ENCODE data around the gene GLUL.
"Not testable (repeated sequence)": the region's sequence is repeated elsewhere in the genome, so short reads cannot be mapped to it uniquely, and the experiment has no call there.

Gene GLUL

GRCh38 chr1:182367926-182368325, 23.7 kb downstream of the GLUL start:
- DNase-seq: no peak

- no peak for DNase-seq
Measured at GRCh38 chr1:182366596-182366995, 25.0 kb downstream of the GLUL start.

- no peak for DNase-seq
Measured at GRCh38 chr1:182359645-182360044, 31.9 kb downstream of the GLUL start.

- DNase-seq: no peak
Measured at GRCh38 chr1:182357913-182358312, 33.7 kb downstream of the GLUL start.

GRCh38 chr1:182357171-182357570, 34.4 kb downstream of the GLUL start:
- no peak for DNase-seq

- no peak for DNase-seq
Measured at GRCh38 chr1:182355723-182356098, 35.9 kb downstream of the GLUL start.

GRCh38 chr1:182351790-182352364, 39.7 kb downstream of the GLUL start:
- no peak for DNase-seq

GRCh38 chr1:182350839-182351238, 40.8 kb downstream of the GLUL start:
- no peak for DNase-seq

GRCh38 chr1:182348961-182349747, 42.4 kb downstream of the GLUL start:
- no peak for DNase-seq

GRCh38 chr1:182347019-182347418, 44.6 kb downstream of the GLUL start:
- DNase-seq: no peak

GRCh38 chr1:182340233-182341058, 51.1 kb downstream of the GLUL start:
- no peak for DNase-seq

GRCh38 chr1:182339684-182340083, 51.9 kb downstream of the GLUL start:
- DNase-seq: no peak

- no peak for DNase-seq
Measured at GRCh38 chr1:182338806-182339370, 52.7 kb downstream of the GLUL start.

- DNase-seq: no peak
Measured at GRCh38 chr1:182337736-182338571, 53.6 kb downstream of the GLUL start.

- DNase-seq: no peak
Measured at GRCh38 chr1:182335771-182336566, 55.6 kb downstream of the GLUL start.

GRCh38 chr1:182333071-182333571, 58.5 kb downstream of the GLUL start:
- DNase-seq: not testable (repeated sequence)

GRCh38 chr1:182332261-182333060, 59.1 kb downstream of the GLUL start:
- no peak for DNase-seq

Measured in AML-193 (cell line).